K562 (cell line): Measurements from ENCODE around the gene UMAD1. TPM values are rescaled to one million over a fixed set of nuclear protein-coding genes. Genes with fewer than 3 reads are reported as not detected.

Source experiments
- ATAC-seq: fragments of 200-7000 bp; cut with Tn5 transposase; 3 replicates; pipeline ENCODE4 v1.9.1; 2020; ENCODE audit warnings: moderate library complexity
- BruUV-seq: library from RNA; stranded (reverse); fragments of 400-500 nt; replicated peaks from 2 replicates; lab custom pipeline; 2021; lab: Mats Ljungman, UMichigan
- CTCF ChIA-PET: fragments of 300-600 bp; formaldehyde crosslinking; extraction: SDS; loops from one replicate; lab custom pipeline; 2021; ENCODE audit warnings: low intra/inter-chr PET ratio; lab: Yijun Ruan, JAX
- POLR2A ChIA-PET: fragments of 300-600, 350-650 bp; sonication (Branson Sonifier 250); formaldehyde crosslinking; extraction: SDS; loops from one replicate; lab custom pipeline; 2021; ENCODE audit warnings: antibody characterized with exemption, inconsistent platforms; lab: Yijun Ruan, JAX
- DNase-seq, 4 experiments: peaks; one replicate each; pipeline versions ENCODE4 v3.0.0 to v3.0.0-alpha.2; 2011 to 2018; ENCODE audit warnings: low spot score in 3 of 4, mixed read lengths in 3 of 4; ENCODE audit errors: extremely low read depth in 1 of 4
- FAIRE-seq: peaks from 2 replicates; lab custom pipeline; 2011; peaks lifted over from hg19 to GRCh38; lab: Jason Lieb, UNC
- H2AFZ ChIP-seq: 2 replicates; pipeline ENCODE4 v1.6.0; 2011; ENCODE audit warnings: low read depth, low read length, control low read depth, inconsistent platforms
- H3K27ac ChIP-seq: fragments of 200-600 bp; 3 replicates; pipeline ENCODE4 v1.8.0; 2011; ENCODE audit warnings: low read depth, mild to moderate bottlenecking, control low read depth, inconsistent platforms, low read length, moderate library complexity, mixed read lengths; ENCODE audit errors: extremely low read depth
- H3K27me3 ChIP-seq, 2 experiments: fragments of 300-600 bp in 1 of 2; 2 replicates in 1 of 2; 3 replicates in 1 of 2; pipeline versions ENCODE4 v1.6.0 to v1.8.0; 2011; ENCODE audit warnings: inconsistent platforms in 2 of 2, low read length in 2 of 2, mild to moderate bottlenecking in 1 of 2, mixed read lengths in 1 of 2, moderate library complexity in 1 of 2; ENCODE audit not compliant: control insufficient read depth in 2 of 2, insufficient read depth in 2 of 2
- H3K36me3 ChIP-seq: fragments of 300-600 bp; 3 replicates; pipeline ENCODE4 v1.8.0; 2011; ENCODE audit warnings: mild to moderate bottlenecking, low read length, inconsistent platforms; ENCODE audit not compliant: control insufficient read depth, insufficient read depth
- H3K4me1 ChIP-seq, 2 experiments: fragments of 200-600 bp in 1 of 2; replicated peaks in 1 of 2; 2 replicates in 1 of 2; 3 replicates in 1 of 2; pipeline versions ENCODE4 v1.5.1 to v1.8.0; 2011; ENCODE audit warnings: inconsistent platforms in 2 of 2, low read length in 2 of 2, mild to moderate bottlenecking in 1 of 2, mixed read lengths in 1 of 2, moderate library complexity in 1 of 2; ENCODE audit not compliant: control insufficient read depth in 2 of 2, insufficient read depth in 2 of 2
- H3K4me2 ChIP-seq: 2 replicates; pipeline ENCODE4 v1.6.1; 2011; ENCODE audit warnings: low read length, control low read depth, inconsistent platforms, mixed read lengths; ENCODE audit not compliant: insufficient read depth
- H3K4me3 ChIP-seq: fragments of 200-600 bp; sonication (generic), shearing (Covaris generic); 2 replicates; pipeline ENCODE4 v1.5.1; 2016; ENCODE audit warnings: control low read depth, inconsistent platforms
- H3K79me2 ChIP-seq: fragments of 200-600 bp; 3 replicates; pipeline ENCODE4 v1.8.0; 2011; ENCODE audit warnings: low read length, inconsistent platforms; ENCODE audit not compliant: control insufficient read depth, insufficient read depth
- H3K9ac ChIP-seq, 2 experiments: 2 replicates each; pipeline versions ENCODE4 v1.6.0 to v1.6.1; 2011; ENCODE audit warnings: low read depth in 2 of 2, low read length in 2 of 2, control low read depth in 1 of 2, inconsistent platforms in 1 of 2, mild to moderate bottlenecking in 1 of 2, mixed read lengths in 1 of 2; ENCODE audit not compliant: insufficient read depth in 1 of 2
- H3K9me1 ChIP-seq: one replicate; pipeline ENCODE4 v1.6.0; 2011; ENCODE audit warnings: inconsistent platforms, mild to moderate bottlenecking, low read length, moderate library complexity; ENCODE audit not compliant: control insufficient read depth, insufficient read depth
- H3K9me3 ChIP-seq: replicated peaks from 2 replicates; pipeline ENCODE4 v1.5.1; 2011; ENCODE audit warnings: low read depth, low read length, inconsistent platforms; ENCODE audit not compliant: control insufficient read depth, insufficient read depth
- H4K20me1 ChIP-seq: replicated peaks from 2 replicates; pipeline ENCODE4 v1.6.1; 2011; ENCODE audit warnings: low read length, inconsistent platforms, mixed read lengths; ENCODE audit not compliant: control insufficient read depth, insufficient read depth
- MCM3 ChIP-seq: fragments of 450-650 bp; IDR thresholded peaks from 2 replicates; pipeline ENCODE4 v1.6.1; 2016
- NFIC ChIP-seq: fragments of 450-650 bp; IDR thresholded peaks from 2 replicates; pipeline ENCODE4 v1.6.1; 2017; ENCODE audit warnings: mild to moderate bottlenecking, inconsistent platforms
- NR2C1 ChIP-seq, 2 experiments: fragments of 450-650 bp; IDR thresholded peaks; 2 replicates each; pipeline ENCODE4 v1.6.1; 2017; ENCODE audit warnings: mild to moderate bottlenecking in 2 of 2, antibody characterized with exemption in 1 of 2, inconsistent platforms in 1 of 2, missing compliant biosample characterization in 1 of 2, missing genetic modification characterization in 1 of 2
- PHF8 ChIP-seq: fragments of 200-600 bp; sonication (generic); IDR thresholded peaks from 2 replicates; pipeline ENCODE4 v1.6.1; 2012; ENCODE audit warnings: mixed run types, mild to moderate bottlenecking, inconsistent platforms, low read length, moderate library complexity, borderline replicate concordance
- PTRF ChIP-seq: fragments of 450-650 bp; IDR thresholded peaks from 2 replicates; pipeline ENCODE4 v1.6.1; 2016; ENCODE audit warnings: mild to moderate bottlenecking, missing genetic modification characterization, missing compliant biosample characterization
- RBM22 ChIP-seq: fragments of 200-400 bp; formaldehyde crosslinking; IDR thresholded peaks from 2 replicates; pipeline ENCODE4 v1.6.1; 2018; ENCODE audit warnings: low read length, low read depth; ENCODE audit not compliant: poor library complexity, severe bottlenecking
- RNF2 ChIP-seq: sonication (generic); IDR thresholded peaks from 2 replicates; pipeline ENCODE4 v1.6.1; 2016
- SAP30 ChIP-seq: fragments of 200-600 bp; sonication (generic); IDR thresholded peaks from 2 replicates; pipeline ENCODE4 v1.6.1; 2012; ENCODE audit warnings: borderline replicate concordance, low read depth, mild to moderate bottlenecking, moderate library complexity, low read length, control low read depth, inconsistent platforms; ENCODE audit not compliant: insufficient read depth, poor library complexity, severe bottlenecking
- ZNF174 ChIP-seq: fragments of 250-450 bp; sonication (Bioruptor Pico); IDR thresholded peaks from 2 replicates; pipeline ENCODE4 v1.4.0; 2020; ENCODE audit warnings: mild to moderate bottlenecking
- ZNF217 ChIP-seq: sonication (generic); formaldehyde crosslinking; IDR thresholded peaks from 2 replicates; pipeline ENCODE4 v1.8.0; 2022; ENCODE audit warnings: mild to moderate bottlenecking, missing genetic modification reagents
- WGBS: fragments of 100-300 bp; shearing (Covaris generic); methylation state at CpG from one replicate; pipeline ENCODE4 v1.1.6; 2016; ENCODE audit warnings: low coverage, mixed read lengths; ENCODE audit not compliant: insufficient coverage; ENCODE audit errors: missing lambda C conversion rate; 5-methylcytosine and 5-hydroxymethylcytosine counted together
- in situ Hi-C: fragments of 300-500 bp; cut with MboI; formaldehyde crosslinking; loops from 4 replicates; pipeline ENCODE4 v1.15.0; 2018; ENCODE audit warnings: inconsistent platforms, mixed read lengths
- intact Hi-C: fragments of 100-400 bp; cut with micrococcal nuclease; formaldehyde crosslinking; loops from 2 replicates; pipeline ENCODE4 v1.14.2; 2022
- polyA plus RNA-seq, 8 experiments: library from polyadenylated mRNA; depleted of rRNA in 4 of 8; stranded (reverse) in 5 of 8; unstranded in 3 of 8; fragments of >200 nt; fragmentation: Nextera tagmentation in 2 of 8; fragmentation: Illumina TruSeq in 1 of 8; extraction: Ambion mirVana in 2 of 8; extraction: Trizol in 1 of 8; gene quantifications; 2 replicates each; pipeline versions ENCODE4 v1.2.1 to v1.2.3, GENCODE V29; 2011 to 2014; ENCODE audit warnings: inconsistent platforms in 1 of 8, missing spikeins in 1 of 8
- total RNA-seq, 7 experiments: library from RNA; depleted of rRNA in 6 of 7; stranded (reverse); fragments of >200 nt in 6 of 7; fragmentation: Illumina TruSeq in 2 of 7; extraction: Trizol in 2 of 7; gene quantifications; 2 replicates each; pipeline versions ENCODE4 v1.2.1 to v1.2.3, GENCODE V29; 2011 to 2021; ENCODE audit warnings: low replicate concordance in 1 of 7

The UMAD1 gene
- total and polyA plus RNA-seq, 9 of the 15 experiments (the other 6 are each of a cell fraction or from before 2014, with no cell fraction given): 9.0 to 26.7 (median 13.3) TPM

- no peak for TF ChIP-seq SAP30
- no peak for TF ChIP-seq MCM3
- no peak for TF ChIP-seq PHF8
- TF ChIP-seq PTRF (tag): no peak
- no peak for TF ChIP-seq ZNF174 (CRISPR knock-in tag)
- no peak for TF ChIP-seq RBM22
- TF ChIP-seq NR2C1 (IDR thresholded peaks at IDR 0.05): no peak
- TF ChIP-seq NR2C1 (tag; IDR thresholded peaks at IDR 0.05): no peak
These were observed 105.4 kb downstream of the UMAD1 start (continued) for GRCh38 chr7:7745966-7746365.

GRCh38 chr7:7746458-7746857 is 105.9 kb downstream of the UMAD1 start:
- no peaks in the 10 kb centered on the region for H3K36me3 ChIP-seq
- FAIRE-seq: no peak
- 23% methylated on average over 4 of the region's 4 CpGs for WGBS
- no peak overlapping the region for H2AFZ ChIP-seq
- DNase-seq: no peak
- H3K27me3 ChIP-seq: no peaks in the 10 kb centered on the region
- no peaks in the 10 kb centered on the region for H4K20me1 ChIP-seq
- ChIA-PET POLR2A (no interaction called here), CTCF (no interaction called here)
- no peak for TF ChIP-seq ZNF217 (CRISPR knock-in tag)
- peak; percentile 36; the same call in 1 of the 2 replicates for TF ChIP-seq NFIC
- TF ChIP-seq RNF2: no peak
- H3K27ac ChIP-seq: no peak overlapping the region
- no peaks in the 10 kb centered on the region for H3K9me3 ChIP-seq
- no peak overlapping the region for H3K9ac ChIP-seq
- BruUV-seq: no TSS peak
- no peak overlapping the region for H3K4me3 ChIP-seq
- no peak overlapping the region for H3K4me2 ChIP-seq
- intact Hi-C loops (no loop called here), in situ Hi-C loops (no loop called here)
- no peaks in the 10 kb centered on the region for H3K79me2 ChIP-seq
- ATAC-seq: no peak
- no peaks in the 10 kb centered on the region for H3K4me1 ChIP-seq
- H3K9me1 ChIP-seq: no peaks in the 10 kb centered on the region
